ENCODE data around the gene LAMP2. TPM values are rescaled to one million over a fixed set of nuclear protein-coding genes. Genes with fewer than 3 reads are reported as not detected.

The LAMP2 gene
- total RNA-seq, 1 experiment from 2014 or later, result 106 TPM

Small RNA genes lying within 50 kb of the gene (small RNA-seq; reads per million reads assigned to genes)
- gene RNU7-37P, result 0 reads per million in 2 experiments

Other genes starting within 250 kb of the LAMP2 start
- gene ZBTB33, start 218.5 kb downstream of the LAMP2 start, total RNA-seq (2014; rRNA removed; shearing (Covaris generic)), result 21.9 and 24.4 TPM in 2 replicates
- 0.07 TPM in 1 of 2 replicates, not detected in the other for gene TMEM255A, start 157.8 kb downstream of the LAMP2 start, total RNA-seq (2014; rRNA removed; shearing (Covaris generic))
- not detected in 2 replicates for gene ATP1B4, start 107.2 kb downstream of the LAMP2 start, total RNA-seq (2014; rRNA removed; shearing (Covaris generic))
- gene CUL4B, start 91.7 kb upstream of the LAMP2 start, total RNA-seq (2014; rRNA removed; shearing (Covaris generic)), result 53.9 and 59.4 TPM in 2 replicates
- 72.5 and 72.9 TPM in 2 replicates for gene MCTS1, start 134.8 kb upstream of the LAMP2 start, total RNA-seq (2014; rRNA removed; shearing (Covaris generic))
- 35.2 and 38.1 TPM in 2 replicates for gene C1GALT1C1, start 160.8 kb upstream of the LAMP2 start, total RNA-seq (2014; rRNA removed; shearing (Covaris generic))